ENCODE data around the gene ADGRG3.

DNA sequence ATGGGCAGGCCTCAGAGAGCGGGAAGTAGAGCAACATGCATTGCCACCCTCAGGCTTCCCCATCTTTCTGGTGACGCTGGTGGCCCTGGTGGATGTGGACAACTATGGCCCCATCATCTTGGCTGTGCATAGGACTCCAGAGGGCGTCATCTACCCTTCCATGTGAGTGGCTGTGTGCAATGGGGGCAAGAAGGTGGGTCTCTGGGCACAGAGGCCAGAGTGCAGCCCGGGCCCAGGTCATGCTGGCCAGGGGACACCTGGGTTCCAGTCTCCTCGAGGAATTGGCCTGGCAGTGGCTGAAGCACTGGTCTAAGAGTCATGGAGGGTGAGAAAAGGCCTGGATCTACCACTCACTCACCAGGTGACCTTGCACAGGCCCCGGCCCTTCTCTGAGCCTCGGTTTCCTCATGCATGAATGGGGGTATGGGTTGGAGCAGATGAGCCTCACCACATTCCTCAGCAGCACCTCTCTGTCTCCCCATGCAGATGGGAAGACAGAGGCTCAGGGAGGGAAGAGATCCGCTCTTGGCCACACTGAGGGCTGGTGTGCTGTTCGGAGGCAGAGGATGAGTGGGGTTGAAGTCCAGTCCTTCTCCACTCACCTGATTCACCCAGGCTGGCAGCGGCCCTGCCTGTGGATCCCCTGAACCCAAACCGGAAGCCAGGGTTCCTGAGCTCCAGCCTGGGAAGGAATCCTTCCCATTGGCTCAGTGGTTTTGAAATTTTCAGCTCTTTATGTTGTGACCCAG is 7.2 kb upstream of the ADGRG3 start:
- TF ChIP-seq, protein P1, sequence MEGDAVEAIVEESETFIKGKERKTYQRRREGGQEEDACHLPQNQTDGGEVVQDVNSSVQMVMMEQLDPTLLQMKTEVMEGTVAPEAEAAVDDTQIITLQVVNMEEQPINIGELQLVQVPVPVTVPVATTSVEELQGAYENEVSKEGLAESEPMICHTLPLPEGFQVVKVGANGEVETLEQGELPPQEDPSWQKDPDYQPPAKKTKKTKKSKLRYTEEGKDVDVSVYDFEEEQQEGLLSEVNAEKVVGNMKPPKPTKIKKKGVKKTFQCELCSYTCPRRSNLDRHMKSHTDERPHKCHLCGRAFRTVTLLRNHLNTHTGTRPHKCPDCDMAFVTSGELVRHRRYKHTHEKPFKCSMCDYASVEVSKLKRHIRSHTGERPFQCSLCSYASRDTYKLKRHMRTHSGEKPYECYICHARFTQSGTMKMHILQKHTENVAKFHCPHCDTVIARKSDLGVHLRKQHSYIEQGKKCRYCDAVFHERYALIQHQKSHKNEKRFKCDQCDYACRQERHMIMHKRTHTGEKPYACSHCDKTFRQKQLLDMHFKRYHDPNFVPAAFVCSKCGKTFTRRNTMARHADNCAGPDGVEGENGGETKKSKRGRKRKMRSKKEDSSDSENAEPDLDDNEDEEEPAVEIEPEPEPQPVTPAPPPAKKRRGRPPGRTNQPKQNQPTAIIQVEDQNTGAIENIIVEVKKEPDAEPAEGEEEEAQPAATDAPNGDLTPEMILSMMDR (conservative IDR thresholded peaks at IDR 0.05) = no peak
- TF ChIP-seq ZFX (IDR thresholded peaks at IDR 0.05) = no peak
